ENCODE data around the gene RNF148. TPM values are rescaled to one million over a fixed set of nuclear protein-coding genes. Genes with fewer than 3 reads are reported as not detected.

RNF148 gene, protein sequence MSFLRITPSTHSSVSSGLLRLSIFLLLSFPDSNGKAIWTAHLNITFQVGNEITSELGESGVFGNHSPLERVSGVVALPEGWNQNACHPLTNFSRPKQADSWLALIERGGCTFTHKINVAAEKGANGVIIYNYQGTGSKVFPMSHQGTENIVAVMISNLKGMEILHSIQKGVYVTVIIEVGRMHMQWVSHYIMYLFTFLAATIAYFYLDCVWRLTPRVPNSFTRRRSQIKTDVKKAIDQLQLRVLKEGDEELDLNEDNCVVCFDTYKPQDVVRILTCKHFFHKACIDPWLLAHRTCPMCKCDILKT
- total RNA-seq, result 0.41 TPM

DNA sequence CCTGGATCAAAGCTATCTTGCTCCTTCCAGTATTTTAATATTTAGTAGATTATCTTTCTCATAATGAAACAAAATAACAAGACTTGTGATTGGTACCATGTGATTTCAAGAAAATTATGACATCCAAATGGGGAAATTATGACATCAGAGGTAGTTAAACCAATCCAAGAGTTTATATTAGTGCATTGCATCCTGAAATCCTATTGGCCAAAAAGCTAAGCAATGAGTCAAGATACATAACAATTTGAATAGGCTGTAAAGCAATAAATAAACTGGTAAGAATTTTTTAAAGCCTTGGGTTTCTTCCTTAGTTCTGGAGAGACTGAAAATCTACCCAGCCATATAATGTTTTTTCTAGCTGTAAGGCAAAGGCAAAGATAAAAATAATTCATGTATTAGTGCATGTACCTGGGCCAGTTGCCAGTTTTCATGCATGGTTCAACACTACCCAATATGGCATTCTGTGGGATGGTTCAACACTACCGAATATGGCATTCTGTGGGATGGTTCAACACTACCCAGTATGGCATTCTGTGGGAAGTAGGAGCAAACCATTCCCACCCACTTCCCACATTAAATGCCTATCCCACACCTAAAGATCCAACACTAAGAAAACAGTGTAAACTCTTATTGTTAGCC, at the start of gene RNF148:
Gene RNF148 (minus strand): TSS at position 51 of the 639 bp plus-strand sequence. CDS start 172 bp downstream, outside the sequence.
- DNase-seq (ENCODE audit: low spot score in 2 of 2) (no peak), FAIRE-seq (no peak)

DNA sequence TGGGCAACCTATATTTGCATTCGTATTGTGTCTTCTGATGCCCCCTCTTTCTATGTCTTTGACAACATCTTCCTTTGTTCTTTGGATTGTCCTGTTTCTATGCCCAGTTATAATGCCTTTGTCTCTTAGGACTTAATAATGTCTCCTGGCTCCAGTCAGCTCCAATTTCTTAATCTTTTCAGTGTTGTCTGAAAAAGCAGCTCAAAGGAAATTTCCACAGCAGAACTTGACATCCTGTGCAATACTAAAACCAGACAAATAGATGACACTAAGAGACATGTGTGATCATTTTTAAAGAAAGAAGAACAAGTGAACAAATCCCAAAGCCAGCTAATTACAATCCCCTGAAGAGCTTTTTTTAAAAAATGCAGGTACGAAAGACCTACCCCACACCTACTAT, 47.7 kb upstream of the RNF148 start:
- FAIRE-seq, result no peak
- no peak for DNase-seq (ENCODE audit: low spot score in 2 of 2)

DNA sequence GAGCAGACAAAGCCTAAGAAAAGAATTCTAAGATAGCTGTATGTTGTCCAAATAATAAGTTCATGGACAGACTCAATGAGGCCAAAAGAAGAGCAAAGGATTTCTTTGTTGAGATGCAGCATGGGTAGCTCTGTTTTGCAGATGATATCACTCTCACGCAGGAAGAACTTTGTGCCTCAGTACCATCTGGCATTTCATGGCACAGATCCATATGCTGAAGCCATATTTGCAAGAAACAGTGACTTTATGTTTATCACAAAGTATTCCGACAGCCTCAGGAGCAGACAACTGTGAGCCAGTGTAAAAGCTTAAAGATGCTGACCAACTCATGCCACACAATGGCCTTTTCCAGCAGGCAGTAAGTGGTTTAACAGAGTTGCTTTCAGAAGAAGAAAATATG, 45.5 kb upstream of the RNF148 start:
- FAIRE-seq (no peak), DNase-seq (ENCODE audit: low spot score in 2 of 2) (no peak)

DNA sequence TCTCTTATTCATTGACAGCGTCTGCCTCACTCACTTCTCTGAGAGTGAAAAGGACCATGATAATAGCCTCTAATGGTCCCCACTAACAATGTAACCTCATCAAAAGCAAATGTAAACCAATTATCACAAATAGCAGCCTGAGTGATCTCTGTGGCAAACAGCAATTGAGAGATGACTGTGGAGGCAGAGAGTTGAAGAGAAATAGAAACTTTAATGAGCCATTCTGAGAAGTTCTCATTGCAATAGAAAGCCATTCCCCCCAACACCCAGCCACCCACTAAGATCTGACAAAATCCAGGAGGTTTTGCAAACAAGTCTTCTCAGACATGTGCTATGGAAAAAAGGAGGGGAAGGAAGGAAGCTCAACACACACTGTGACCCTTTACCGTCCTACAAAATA, 44.2 kb upstream of the RNF148 start:
- FAIRE-seq (no peak), DNase-seq (ENCODE audit: low spot score in 2 of 2) (no peak)

DNA sequence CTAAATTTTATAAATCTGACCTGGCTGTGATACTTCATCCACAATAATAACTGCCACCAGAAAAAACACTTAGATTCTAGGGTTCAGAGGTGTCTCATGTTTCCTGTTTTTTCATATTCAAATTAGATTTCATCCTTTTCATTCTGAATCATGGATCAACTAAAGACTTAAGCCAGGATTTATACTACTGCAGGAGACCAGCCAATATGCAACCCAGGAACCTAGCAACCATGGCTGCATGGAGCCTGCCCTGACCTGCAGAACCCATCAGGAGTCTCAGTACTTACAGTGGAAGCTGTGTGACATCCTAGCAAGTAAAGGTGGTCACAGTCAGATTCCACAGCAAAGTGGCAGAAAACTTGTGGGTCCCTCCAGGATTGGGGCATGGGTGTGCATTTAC, 40.5 kb upstream of the RNF148 start:
- DNase-seq (ENCODE audit: low spot score in 2 of 2) (no peak), FAIRE-seq (no peak)

DNA sequence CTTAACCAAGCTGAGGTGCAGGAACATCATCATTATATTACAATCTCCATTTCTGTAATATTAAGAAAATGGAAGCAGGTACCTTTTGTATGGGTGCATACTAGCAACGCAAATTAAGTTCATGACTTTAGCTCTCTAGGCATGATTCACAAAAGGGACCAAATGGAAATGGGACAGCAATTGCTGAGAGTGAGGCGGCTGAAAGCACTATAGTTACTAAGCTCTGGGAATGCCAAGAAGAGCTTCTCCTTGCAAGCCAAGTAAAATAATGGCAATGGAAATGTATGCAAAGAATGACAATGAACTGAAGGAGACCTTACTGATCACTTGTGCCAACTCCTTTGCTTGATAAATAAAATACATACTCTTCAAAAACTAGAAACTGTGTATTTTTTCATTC, 36.2 kb upstream of the RNF148 start:
- DNase-seq (ENCODE audit: low spot score in 2 of 2) (no peak), FAIRE-seq (no peak)

DNA sequence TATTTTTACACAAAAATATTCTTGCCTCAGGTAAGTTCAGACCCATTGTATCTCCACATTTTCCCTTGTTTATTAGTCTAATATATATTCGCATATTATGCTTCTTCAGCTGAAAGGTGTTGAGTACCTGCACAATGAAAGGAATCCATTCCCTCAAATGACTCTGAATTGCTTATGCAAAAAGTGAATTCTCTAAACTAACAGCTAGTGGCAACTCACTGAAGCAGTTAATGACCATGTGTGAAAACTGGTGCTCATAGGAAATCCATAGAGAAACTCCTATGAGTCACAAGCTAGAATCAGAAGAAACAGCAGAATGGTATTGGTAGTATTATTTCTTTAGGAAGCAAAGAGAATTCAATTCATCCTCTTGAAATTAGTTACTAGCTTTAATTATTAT, 33.5 kb upstream of the RNF148 start:
- FAIRE-seq, result no peak
- DNase-seq (ENCODE audit: low spot score in 2 of 2), result no peak

DNA sequence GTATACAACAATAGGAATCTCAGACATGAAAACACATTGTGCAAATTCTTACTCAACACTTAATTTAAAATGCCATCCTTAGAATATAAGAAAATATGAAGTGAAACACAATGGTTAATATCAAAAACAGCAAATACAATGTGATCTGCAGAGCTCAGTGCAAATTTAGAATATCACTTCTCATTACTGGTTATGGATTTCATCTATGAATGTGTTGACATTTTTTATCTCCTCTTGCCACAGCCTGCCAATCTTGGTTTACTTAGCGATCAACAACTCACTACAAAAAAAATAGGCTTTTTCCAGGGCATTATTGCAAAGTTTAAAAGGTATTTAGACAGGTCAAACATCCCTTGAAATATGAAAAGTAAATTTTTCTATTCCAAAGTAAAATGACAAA, 25.0 kb upstream of the RNF148 start:
- FAIRE-seq, result no peak
- DNase-seq (ENCODE audit: low spot score in 2 of 2), result no peak

DNA sequence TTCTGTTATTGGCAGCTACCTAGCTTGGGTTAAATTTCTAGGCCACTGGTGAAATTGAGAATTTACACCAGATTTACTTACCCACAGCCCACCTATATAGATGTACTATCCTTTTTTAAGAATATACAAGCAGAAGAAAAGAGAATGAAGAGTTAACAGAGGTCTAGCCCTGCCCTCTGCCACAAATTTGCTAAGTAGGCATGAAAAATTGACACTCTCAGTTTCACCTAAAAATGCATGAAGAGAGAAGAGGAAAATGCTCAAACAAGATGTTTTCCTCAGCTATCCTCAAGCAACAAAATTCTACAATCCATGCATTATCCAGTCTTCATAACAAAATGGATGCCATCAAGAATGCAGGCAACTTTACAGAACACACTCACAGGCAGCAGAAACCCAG, 24.6 kb upstream of the RNF148 start:
- FAIRE-seq (no peak), DNase-seq (ENCODE audit: low spot score in 2 of 2) (no peak)

DNA sequence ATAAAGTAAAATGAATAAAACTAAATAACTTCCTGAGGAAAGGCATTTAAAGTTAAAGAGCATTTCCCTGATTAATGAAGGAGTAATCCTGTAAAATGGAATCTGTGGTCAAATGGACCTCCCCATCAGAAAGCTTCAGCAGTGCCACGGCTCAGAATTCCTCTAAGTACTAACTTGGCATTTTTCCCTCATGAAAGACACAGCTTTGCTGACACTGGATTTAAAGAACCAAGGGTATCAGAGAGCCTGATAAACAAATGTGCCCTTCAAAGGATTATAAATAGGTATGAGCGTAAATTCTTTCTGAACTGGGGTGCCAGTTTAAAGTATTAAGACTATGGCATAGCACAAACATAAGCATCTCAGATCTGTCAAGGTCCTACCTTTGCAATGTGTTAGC, 24.2 kb upstream of the RNF148 start:
- DNase-seq (ENCODE audit: low spot score in 2 of 2) (no peak), FAIRE-seq (no peak)

DNA sequence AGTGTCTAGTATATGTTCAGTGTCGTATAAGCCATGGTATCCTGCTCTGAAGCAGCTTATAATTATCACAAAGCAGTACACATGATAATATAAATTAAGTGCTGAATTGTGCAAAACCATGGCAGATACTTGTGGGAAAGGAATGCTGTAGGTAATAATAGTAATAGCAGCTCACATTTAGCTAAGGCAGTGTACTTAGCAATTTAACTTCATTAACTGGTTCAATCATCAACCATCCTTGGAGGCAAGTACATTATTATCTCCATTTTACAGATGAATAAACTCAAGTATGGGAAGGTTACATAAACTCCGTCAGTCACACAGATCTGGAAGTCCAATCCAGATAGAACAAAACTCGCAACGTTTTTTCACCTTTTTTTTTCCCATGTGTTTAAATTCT, 21.6 kb upstream of the RNF148 start:
- FAIRE-seq (no peak), DNase-seq (ENCODE audit: low spot score in 2 of 2) (no peak)

DNA sequence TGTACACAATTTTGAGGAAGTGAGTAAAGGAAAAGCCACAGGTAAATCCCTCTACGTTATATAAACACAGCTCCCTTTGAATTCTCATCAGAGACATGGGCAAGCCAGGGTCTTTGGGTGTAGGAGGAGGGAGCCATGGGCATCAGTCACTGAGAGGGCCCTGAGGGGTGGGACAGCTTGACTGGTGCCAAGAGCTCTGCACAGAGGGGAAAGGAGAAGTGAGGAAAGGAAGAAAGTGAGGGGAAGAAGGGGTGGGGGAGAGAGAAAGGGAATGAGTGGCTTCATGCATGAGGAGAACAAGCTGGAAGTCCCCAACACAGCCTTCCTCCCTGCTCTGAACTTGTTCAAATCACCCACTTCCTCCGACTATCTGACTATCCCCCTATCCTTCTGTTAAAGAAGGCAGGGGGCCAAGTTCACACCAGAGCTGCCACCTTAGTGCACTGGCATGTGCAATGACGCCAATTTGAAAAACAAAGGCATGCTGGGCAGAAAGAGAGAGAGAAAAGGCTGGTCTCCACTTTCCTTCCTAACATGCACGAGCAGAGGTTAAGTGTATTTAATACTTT, 16.4 kb upstream of the RNF148 start:
- DNase-seq (ENCODE audit: low spot score in 2 of 2), result no peak

DNA sequence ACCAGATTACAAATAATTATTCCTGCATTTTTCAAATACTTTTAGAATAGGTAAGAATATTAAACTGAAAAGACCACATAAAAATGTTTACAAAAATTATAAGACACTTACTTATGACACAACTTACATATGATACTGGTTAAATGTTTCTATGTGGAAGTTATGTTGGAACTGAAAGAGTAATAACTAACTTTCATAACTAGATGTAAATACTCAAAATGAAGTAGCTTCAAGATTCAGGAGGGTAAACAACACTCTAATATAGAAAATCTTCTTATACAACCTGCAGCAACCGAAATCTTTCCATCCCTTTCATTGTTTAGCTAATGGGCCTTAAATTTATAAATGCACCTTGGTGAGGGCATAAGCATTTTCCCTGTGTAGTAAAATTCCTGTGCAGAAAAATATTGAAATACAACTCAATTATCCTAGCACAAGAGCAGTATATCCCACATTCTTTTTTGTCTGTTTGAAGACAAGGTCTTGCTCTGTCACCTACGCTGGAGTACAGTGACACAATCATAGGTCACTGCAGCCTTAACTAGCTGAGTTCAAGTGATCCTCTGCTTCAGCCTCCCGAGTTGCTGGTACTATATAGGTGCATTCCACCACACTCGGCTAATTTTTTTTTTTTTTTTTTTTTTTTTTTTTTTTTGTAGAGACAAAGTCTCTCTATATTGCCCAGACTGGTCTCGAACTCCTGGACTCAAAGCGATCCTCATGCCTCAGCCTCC, 14.8 kb upstream of the RNF148 start:
- DNase-seq (ENCODE audit: low spot score in 2 of 2) (no peak), FAIRE-seq (no peak)

More for the DNA sequence above, 16.4 kb upstream of the RNF148 start:
- FAIRE-seq, result no peak

DNA sequence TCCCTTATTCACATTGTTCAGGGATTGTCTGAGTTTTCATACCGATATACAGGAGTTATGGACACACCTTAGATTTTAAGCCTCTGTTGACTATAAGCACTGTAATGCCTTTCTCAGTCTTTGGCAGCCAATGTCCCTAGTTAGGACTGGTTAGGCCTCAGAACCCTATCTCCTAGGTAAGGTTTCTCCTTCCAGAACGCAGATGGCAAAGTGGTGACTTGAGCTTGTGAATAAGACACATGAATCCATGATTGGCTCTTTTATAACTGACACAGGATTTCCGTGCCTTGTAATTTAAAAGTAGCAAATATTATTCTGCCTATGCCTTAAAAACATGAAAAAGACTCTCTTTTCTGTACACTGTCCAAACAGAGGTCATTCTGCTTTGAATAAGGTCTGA, 12.5 kb upstream of the RNF148 start:
- DNase-seq (ENCODE audit: low spot score in 2 of 2), result no peak
- no peak for FAIRE-seq

DNA sequence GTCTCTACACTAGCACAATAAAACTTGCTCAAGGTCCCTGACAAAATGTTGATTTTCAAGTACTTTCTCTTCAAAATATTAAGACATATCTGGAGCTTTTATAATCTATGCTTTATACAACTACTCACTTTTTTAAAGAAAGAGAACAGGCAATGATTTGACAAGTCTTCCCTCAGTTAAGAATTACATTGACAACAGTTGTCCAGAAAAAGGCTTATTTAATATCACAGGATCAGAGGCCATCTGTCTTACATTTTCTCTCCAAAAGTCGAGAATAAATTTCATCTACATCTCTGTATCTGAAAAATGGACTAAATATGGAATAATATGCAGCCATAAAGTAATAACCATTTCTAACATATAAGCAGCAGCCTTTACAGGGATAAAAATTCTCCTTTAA, 8.2 kb upstream of the RNF148 start:
- FAIRE-seq (no peak), DNase-seq (ENCODE audit: low spot score in 2 of 2) (no peak)

DNA sequence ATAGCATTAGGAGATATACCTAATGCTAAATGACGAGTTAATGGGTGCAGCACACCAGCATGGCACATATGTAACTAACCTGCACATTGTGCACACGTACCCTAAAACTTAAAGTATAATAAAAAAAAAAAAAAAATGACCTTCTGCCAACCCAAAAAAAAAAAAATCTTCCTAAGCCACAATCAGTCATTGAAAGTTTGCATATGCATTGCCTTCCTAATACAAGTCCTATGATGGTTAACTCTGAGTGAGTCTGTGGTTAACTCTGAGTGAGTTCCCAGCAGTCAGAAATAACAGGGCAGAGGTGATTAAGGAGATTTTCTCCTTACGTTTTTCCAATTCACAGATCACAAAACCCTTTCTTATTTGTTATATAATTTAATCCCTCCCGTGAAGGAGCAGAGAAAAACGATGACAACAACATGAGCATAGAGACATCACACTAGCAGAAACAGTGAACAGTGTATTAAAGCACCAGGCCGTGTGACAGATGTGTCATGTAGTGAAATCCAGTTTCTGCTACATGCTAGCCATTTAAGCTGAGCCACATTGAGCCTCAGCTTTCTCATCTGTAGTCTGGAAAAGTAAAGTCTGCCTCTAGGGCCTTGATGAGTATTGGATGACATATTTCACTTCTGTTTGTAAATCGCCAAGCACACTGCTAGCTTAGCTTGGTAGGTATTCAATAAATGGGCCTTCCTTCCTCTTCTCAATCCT, 7.4 kb upstream of the RNF148 start:
- DNase-seq (ENCODE audit: low spot score in 2 of 2) (no peak), FAIRE-seq (no peak)

DNA sequence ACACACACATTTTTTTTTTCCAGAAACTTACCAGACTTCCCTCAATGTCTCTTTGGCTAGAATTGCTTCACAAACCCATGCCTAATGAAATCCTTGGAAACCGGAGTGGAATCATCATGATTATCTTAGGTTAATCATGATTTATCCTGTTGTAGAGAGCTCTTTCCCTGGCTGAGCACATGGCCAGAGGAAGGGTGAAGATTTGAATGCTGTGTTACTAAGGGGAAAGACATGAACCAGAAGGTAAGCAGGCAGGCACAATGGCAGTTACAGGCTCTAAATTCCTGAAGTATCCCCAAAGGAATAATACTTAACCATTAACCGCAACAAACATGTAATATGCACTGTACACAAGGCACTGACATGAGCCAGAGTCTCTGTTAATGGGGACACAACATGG, 4.1 kb upstream of the RNF148 start:
- no peak for FAIRE-seq
- no peak for DNase-seq (ENCODE audit: low spot score in 2 of 2)

DNA sequence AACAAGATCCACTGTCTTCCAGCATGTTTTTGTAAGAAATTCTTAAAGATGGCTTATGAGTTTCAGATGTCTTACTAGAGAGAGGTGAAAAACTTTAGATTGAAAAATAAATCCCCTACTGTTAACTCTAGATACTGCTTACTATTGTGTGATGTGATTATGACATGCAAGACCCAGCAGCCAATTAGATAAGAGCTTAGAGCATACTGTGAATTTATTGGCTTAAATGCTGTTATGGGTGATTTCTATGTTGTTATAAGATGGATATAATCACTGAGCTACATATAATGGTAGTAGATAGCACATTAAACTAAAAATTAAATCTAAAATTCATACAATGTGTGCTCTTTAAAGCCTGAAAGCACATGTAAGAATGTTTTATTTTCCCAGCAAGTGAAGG, 3.7 kb downstream of the RNF148 start, which contains the start of gene RNF133:
Gene RNF133 (minus strand): TSS at position 101 of the 400 bp plus-strand sequence. CDS start 199 bp downstream, outside the sequence.
- no peak for DNase-seq (ENCODE audit: low spot score in 2 of 2)
- no peak for FAIRE-seq

DNA sequence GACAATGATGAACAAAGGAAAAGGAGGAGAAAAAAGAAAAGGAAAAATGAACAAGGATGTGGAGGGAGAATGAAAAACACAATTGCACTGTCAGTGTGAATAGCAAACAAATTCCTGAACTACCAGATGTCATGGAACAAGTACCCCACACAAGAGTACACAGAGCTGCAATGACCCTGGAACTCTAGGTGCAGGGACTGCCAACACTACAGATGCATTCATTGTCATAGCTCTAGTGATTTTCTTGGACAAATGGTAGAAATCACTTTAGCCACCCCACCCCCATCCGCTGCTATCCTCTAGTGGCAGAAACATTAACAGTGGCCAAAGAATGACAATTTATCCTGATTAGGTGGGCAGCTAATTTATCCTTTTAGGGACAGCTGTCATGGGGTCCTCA, 6.9 kb downstream of the RNF148 start:
- FAIRE-seq (no peak), DNase-seq (ENCODE audit: low spot score in 2 of 2) (no peak)

DNA sequence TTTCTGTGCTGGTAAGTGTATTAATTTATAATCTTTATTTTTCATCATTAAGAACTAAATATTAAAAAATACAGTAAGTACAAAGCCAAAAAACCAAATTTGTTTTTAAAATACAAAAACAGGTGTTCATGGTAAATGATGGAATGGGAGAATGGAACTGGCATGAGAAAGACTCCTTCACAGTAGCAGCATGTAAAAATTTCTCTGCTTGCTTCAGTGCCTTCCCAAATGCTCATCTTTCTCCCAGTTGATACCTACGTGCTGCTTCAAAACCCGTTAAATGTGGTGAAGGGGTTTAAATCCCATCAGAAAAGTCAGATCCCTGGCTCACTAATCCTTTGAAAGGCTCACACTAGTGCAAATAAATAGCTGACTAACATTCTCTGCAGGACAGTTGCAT, 8.0 kb downstream of the RNF148 start:
- FAIRE-seq, result no peak
- no peak for DNase-seq (ENCODE audit: low spot score in 2 of 2)
